ENCODE measurements around the gene COL26A1. TPM values are rescaled to one million over a fixed set of nuclear protein-coding genes. Genes with fewer than 3 reads are reported as not detected.

COL26A1 gene
- total RNA-seq, 2 donors from 2014 or later = 3.8 to 10.3 TPM

DNA sequence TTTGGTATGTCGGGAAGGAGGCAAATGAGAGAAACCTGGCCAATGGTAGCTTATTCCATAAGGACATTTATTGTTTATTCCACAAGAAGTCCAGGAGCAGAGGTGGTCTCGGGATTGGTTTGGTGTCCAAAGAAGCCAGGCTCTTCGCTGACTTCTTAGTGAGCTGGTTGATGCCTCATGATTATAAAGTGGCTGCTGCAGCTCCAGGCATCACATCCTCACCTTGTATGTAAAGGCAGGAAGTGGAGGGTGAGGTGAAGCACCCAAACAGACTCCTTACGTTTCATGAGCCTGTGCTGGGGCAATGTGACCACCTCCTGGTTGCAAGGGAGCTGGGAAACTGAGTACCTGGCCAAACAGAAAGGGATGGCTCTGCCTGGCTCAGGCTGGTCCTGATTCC lies 174.0 kb downstream of the COL26A1 start:
- 91% methylated on average over 4 of the region's 4 CpGs for WGBS
- no peaks in the 10 kb centered on the region for H3K4me1 ChIP-seq (replicated peaks)
- no peak overlapping the region for H3K4me3 ChIP-seq
- TF ChIP-seq POLR2AphosphoS5 (IDR thresholded peaks at IDR 0.05) (no peak), POLR2A (IDR thresholded peaks at IDR 0.05) (no peak)
- TF ChIP-seq, protein P1, sequence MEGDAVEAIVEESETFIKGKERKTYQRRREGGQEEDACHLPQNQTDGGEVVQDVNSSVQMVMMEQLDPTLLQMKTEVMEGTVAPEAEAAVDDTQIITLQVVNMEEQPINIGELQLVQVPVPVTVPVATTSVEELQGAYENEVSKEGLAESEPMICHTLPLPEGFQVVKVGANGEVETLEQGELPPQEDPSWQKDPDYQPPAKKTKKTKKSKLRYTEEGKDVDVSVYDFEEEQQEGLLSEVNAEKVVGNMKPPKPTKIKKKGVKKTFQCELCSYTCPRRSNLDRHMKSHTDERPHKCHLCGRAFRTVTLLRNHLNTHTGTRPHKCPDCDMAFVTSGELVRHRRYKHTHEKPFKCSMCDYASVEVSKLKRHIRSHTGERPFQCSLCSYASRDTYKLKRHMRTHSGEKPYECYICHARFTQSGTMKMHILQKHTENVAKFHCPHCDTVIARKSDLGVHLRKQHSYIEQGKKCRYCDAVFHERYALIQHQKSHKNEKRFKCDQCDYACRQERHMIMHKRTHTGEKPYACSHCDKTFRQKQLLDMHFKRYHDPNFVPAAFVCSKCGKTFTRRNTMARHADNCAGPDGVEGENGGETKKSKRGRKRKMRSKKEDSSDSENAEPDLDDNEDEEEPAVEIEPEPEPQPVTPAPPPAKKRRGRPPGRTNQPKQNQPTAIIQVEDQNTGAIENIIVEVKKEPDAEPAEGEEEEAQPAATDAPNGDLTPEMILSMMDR (IDR thresholded peaks at IDR 0.05) = no peak
- no peaks in the 10 kb centered on the region for H3K27me3 ChIP-seq (replicated peaks; ENCODE audit: insufficient read depth)
- intact Hi-C loops (cut with DNase I) = no loop called here
- DNase-seq (ENCODE audit: low spot score) = no peak
- no peaks in the 10 kb centered on the region for H3K9me3 ChIP-seq
- no peaks in the 10 kb centered on the region for H3K36me3 ChIP-seq
- H3K27ac ChIP-seq = no peak overlapping the region

DNA sequence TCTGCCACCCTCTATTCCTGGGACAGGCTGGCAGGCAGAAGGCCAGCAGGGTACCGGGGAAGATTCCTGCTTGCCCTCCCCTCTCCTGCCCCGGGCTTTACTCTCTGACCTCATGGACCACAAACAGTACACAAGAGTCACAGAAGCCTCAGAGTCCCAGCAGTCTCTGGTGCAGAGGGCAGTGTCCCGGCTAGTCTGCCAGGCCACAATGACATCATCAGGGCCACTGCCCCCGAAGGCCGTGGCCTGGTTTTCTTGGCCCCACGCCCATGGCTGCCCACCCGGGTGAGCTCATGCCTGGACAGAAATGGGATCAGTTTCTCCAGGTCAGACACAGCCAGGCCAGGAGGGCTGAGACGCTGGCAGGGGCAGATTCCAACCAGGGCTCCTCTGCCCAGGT lies 174.5 kb downstream of the COL26A1 start:
- no peaks in the 10 kb centered on the region for H3K36me3 ChIP-seq
- TF ChIP-seq POLR2A (IDR thresholded peaks at IDR 0.05) = no peak
- TF ChIP-seq, protein P1 (IDR thresholded peaks at IDR 0.05) = no peak
- H3K4me1 ChIP-seq (replicated peaks) = no peaks in the 10 kb centered on the region
- WGBS = 65% methylated on average over 8 of the region's 8 CpGs
- no peak for DNase-seq (ENCODE audit: low spot score)
- no peaks in the 10 kb centered on the region for H3K9me3 ChIP-seq
- intact Hi-C loops (cut with DNase I) = no loop called here
- no peak overlapping the region for H3K27ac ChIP-seq
- no peaks in the 10 kb centered on the region for H3K27me3 ChIP-seq (replicated peaks; ENCODE audit: insufficient read depth)
- no peak overlapping the region for H3K4me3 ChIP-seq

DNA sequence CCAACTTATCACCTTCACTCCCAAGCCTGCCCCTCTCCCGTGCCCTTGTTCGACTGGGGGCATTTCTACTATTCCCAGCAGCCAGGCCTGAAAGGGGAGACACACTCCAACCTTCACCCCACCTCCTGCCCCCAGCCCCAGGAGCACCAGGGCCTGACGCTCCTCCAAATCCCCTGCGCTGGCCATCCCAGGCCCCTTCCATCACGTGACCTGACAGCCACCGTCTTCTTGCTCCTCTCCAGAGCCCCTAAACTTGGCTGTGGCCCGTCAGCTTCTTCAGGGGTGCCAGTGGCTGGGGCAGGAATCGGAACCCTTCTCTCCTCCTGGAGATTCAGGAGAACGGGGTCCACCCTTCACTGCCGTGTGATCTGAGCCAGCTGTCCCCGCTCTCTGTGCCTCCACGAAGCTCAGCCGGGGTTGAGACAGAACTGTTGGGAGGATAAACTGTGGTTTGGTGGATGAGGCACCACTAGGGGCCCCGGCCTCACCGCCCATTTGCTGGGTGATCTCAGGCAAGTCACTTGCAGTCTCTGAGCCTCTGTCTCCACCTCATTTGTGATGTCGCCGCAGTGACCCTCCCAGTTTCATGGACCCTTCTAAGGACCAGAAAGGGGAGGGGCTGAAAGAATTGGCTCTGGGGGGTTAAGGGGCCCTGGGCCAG lies 175.4 kb downstream of the COL26A1 start:
- intact Hi-C loops (cut with DNase I) = loop anchor here (2.0 kb wide), 2 partner anchors 175 to 215 kb away; partner anchors contain the start of gene COL26A1
- no peak for TF ChIP-seq POLR2AphosphoS5 (IDR thresholded peaks at IDR 0.05)
- TF ChIP-seq, protein P1 (IDR thresholded peaks at IDR 0.05) = no peak
- no peak for TF ChIP-seq POLR2A (IDR thresholded peaks at IDR 0.05)
- Histone ChIP-seq H3K4me1 (replicated peaks) (no peaks in the 10 kb centered on the region), H3K27ac (no peak overlapping the region), H3K27me3 (replicated peaks; ENCODE audit: insufficient read depth) (no peaks in the 10 kb centered on the region), H3K36me3 (no peaks in the 10 kb centered on the region), H3K4me3 (no peak overlapping the region), H3K9me3 (no peaks in the 10 kb centered on the region)
- 88% methylated on average over 17 of the region's 17 CpGs for whole genome bisulfite sequencing
- DNase-seq (ENCODE audit: low spot score) = no peak

DNA sequence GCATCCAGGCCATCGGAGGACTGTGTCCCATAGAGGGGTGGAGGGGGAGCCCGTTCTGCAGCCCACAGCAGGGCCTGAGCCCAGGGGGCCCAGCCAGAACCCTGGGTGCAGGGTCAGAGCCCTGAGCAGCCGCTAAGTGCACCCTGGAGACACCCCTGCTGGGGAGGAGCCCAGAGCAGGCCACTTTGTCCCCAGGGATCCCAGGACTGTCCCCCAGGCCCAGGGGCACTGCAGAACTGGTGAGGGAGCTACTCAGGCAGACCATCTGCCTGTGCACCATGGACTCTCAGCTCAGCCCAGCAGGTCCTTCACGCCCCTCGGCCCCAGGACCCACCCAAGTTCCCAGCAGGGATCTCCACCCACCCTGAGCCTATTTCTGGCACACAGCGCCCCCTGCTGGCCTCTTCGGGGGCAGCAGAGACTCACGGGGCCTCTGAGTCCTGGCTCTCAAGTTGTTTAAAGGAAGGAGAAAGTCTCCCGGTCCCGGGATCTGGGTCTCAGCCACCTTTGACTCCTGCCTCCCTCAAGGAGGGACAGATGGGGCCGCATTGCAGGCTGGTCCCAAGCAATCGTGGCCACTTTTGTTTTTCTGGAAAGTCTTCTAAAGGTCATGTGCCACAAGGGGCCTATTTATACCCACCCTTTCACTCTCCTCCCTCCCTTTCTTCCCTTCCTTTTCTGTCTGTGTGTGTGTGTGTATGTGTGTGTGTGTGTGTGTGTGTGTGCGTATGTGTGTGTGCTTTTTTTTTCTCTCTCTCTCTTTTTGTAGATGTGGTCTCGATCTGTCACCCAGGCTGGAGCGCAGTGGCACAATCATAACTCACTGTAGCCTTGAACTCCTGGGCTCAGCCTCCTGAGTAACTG lies 176.2 kb downstream of the COL26A1 start:
- intact Hi-C loops (cut with DNase I) = loop anchor here (2.0 kb wide), 2 partner anchors 176 to 216 kb away; partner anchors contain the start of gene COL26A1
- Histone ChIP-seq H3K27ac (no peak overlapping the region), H3K36me3 (no peaks in the 10 kb centered on the region), H3K4me3 (no peak overlapping the region), H3K9me3 (no peaks in the 10 kb centered on the region), H3K27me3 (replicated peaks; ENCODE audit: insufficient read depth) (no peaks in the 10 kb centered on the region), H3K4me1 (replicated peaks) (no peaks in the 10 kb centered on the region)
- peak; percentile 45 for DNase-seq (ENCODE audit: low spot score)
- TF ChIP-seq POLR2AphosphoS5 (IDR thresholded peaks at IDR 0.05) (no peak), POLR2A (IDR thresholded peaks at IDR 0.05) (no peak)
- TF ChIP-seq, protein P1 (IDR thresholded peaks at IDR 0.05) = peak; percentile 72 to 81 (median 72)
- 29% methylated on average over 15 of the region's 15 CpGs for WGBS
